ENCODE data around the gene GPRC5A.

GRCh38 chr12:12930633-12931219 is 39.4 kb downstream of the GPRC5A start:
- no peak for TF ChIP-seq CTCF (IDR thresholded peaks at IDR 0.05)
- TF ChIP-seq POLR2A (IDR thresholded peaks at IDR 0.05) = no peak
